GM21381 (cell line): ENCODE data around the gene SYDE1.
"Not testable (repeated sequence)": the region's sequence is repeated elsewhere in the genome, so short reads cannot be mapped to it uniquely, and the experiment has no call there.

ENCODE experiments used
- ATAC-seq: cut with Tn5 transposase; IDR thresholded peaks from one replicate; pipeline ENCODE4 v1.9.1; 2021; ENCODE audit warnings: mild to moderate bottlenecking, moderate library complexity; ENCODE audit not compliant: unreplicated experiment

Gene SYDE1, protein sequence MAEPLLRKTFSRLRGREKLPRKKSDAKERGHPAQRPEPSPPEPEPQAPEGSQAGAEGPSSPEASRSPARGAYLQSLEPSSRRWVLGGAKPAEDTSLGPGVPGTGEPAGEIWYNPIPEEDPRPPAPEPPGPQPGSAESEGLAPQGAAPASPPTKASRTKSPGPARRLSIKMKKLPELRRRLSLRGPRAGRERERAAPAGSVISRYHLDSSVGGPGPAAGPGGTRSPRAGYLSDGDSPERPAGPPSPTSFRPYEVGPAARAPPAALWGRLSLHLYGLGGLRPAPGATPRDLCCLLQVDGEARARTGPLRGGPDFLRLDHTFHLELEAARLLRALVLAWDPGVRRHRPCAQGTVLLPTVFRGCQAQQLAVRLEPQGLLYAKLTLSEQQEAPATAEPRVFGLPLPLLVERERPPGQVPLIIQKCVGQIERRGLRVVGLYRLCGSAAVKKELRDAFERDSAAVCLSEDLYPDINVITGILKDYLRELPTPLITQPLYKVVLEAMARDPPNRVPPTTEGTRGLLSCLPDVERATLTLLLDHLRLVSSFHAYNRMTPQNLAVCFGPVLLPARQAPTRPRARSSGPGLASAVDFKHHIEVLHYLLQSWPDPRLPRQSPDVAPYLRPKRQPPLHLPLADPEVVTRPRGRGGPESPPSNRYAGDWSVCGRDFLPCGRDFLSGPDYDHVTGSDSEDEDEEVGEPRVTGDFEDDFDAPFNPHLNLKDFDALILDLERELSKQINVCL

DNA sequence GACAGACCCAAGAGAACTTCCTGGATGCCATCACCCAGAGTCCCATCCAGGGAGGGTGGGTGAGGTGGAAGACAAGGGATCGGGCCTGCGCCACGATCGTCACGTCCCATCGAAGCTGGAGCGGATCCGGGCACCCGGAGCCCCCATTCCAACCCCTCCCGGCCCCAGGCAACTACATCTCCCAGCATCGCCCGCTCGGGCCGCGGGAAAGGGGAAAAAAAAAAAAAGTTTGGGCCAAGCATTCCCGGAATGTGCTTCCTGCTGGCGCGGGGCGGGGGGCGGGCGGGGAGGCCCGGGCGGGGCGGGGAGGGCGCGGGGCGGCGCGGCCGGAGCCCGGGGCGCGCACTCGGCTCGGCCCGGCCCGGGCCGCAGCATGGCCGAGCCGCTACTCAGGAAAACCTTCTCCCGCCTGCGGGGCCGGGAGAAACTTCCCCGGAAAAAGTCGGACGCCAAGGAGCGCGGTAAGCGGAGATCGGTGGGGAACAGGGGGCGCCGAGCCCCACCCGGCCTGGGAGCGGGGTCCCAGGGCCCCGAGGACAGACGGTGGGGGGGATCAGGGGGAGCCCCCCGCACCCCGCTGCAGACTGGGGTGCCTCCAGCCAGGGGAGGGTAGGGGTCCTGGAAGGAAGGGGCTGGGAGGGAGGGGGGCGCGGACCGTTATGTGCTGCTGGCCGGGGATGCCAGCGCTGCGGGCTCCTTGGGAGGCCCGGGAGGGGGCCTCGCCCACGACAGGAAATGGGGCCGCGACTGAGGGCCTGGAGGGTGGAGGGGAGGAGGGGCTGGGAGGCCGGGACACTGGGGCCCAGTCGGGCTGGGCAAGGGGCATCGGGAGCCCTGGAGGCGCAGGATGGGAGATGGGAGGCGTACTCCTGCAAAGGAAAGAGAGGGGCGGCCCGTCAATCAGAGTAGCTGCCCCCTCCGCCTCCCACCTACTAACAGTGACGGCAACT lies at the start of gene SYDE1:
SYDE1 (plus strand) TSS at position 341 of the 950 bp plus-strand sequence; CDS start at position 374, 33 bp downstream.
- ATAC-seq: no peak

DNA sequence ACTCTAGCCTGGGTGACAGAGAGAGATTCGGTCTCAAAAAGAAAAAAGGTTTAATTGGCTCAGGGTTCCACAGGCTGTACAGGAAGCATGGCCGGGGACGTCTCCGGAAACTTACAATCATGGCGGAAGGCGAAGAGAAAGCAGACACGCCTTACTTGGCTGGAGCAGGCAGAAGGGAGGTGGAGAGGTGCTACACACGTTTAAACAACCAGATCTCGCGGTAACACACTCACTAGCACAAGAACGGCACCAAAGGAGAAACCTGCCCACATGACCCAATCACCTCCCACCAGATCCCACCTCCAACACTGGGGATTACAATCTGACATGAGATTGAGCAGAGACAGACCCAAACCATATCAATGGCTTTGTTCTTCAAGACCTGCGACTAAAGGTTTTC lies 45.2 kb upstream of the SYDE1 start:
- ATAC-seq: no peak

DNA sequence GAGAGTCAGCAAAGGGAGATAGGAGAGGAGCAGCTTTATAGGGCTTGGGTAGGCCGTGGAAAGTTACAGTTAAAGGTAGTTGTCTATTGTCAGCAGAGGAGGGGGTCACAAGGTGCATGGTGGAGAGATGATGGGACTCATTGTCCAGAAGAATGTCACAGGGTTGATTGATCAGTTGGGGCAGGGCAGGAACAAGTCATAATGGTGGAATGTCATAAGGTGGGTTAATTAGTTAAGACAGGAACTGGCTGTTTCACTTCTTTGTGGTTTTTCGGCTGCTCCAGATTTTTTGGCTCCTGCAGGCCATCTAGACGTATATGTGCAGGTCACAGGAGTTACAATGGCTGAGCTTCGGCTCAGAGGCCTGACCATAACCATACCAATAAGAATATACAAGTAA lies 36.8 kb upstream of the SYDE1 start:
- not testable (repeated sequence) for ATAC-seq

DNA sequence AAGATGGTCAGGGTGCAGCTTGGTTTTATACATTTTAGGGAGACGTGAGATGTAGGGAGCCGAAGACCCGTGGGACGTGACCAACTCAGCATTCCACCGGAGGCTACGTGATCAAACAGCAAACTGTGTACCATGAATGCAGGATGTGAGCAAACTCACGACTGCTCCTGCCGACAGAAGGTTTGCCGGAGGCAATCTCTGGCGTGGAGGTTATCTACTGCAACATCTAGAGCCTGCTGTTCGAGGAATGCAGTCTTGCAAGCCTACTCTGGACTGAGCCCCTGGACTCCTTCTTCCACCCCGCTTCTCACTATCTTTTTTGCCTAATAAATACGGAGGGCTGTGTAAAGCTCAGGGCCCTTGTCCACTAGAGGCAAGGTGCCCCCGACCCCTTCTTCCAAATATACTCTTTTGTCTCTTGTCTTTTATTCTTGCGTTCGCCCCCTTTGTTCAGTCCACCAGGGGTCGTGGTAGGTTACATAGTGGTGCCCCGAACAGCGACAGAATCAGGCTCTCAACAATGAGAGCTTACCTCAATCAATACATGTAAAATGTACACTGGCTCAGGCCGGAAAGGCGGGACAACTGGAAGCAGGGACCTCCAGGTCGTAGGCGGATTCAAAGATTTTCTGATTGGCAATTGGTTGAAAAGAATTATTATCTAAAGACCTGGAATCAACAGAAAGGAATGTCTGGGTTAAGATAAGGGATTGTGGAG lies 34.1 kb upstream of the SYDE1 start:
- ATAC-seq: no peak

DNA sequence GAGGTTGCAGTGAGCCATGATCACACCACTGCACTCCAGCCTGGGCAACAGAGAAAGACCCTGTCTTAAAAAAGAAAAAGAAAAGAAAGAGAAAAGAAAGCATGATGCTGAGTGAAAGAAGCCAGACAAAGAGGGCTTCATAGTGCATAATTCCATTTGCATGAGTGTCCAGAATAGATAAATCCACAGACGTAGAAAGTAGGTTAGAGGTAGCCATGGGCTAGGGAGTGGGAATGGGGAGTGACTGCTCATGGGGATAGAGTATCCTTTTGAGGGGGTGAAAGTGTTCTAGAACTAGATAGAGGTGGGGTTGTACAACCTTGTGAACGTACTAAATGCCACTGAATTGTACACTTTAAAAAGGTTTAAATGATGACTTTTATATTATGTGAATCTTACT lies 32.8 kb upstream of the SYDE1 start:
- ATAC-seq: no peak

DNA sequence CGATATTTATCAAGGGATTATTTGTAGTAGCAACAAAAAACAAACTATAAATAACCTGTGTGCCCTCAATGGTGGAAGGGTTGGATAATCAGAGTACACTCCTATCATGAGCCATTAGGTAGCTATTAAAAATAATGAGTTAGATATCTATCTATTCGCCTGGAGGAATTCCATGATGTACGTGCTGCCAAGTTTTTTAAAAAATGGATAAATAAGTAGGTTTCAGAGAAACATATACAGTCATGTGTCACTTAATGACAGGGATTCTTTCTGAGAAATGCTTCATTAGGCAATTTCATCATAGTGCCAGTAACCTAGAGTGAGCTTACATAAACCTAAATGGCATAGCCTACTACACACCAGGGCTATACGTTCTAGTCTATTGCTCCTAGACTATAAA lies 31.4 kb upstream of the SYDE1 start:
- ATAC-seq: no peak

DNA sequence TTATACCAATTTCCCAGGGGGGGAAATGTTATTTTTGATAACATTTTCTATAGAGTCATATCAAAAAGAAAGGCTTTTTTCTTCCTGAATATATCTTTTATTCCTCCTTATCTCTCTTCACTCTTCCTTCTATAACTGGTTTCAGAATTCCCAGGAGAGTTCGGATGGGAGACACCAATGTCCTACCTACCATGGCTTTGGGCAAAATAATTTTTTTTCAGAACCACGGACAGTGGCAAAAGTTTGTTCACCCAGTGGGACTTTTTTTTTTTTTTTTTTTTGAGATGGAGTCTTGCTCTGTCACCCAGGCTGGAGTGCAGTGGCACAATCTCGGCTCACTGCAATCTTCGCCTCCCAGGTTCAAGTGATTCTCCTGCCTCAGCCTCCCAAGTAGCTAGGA lies 27.2 kb upstream of the SYDE1 start:
- not testable (repeated sequence) for ATAC-seq

DNA sequence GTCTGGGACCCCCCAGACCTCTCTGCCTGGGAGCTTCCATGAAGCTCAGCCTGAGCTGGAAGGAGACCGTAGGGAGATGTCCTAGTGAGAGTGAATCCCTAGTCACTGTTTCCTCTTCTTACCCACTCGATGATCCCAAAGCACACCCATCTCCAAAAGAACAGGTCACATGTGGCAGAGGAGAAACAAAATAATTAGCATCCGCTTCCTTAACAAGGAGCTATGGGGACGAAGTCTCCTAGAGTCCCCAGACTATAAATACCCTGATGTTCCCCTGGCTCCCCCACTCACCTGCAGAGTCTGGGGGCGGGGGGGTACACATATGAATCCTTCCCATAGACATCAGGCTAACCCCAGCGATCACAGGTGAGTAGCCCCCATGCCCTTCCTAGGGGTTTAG lies 25.3 kb upstream of the SYDE1 start, which contains the start of gene OR1I1:
OR1I1 (plus strand) TSS at position 301 of the 400 bp plus-strand sequence. CDS start 4,855 bp downstream, outside the sequence.
- no peak for ATAC-seq

DNA sequence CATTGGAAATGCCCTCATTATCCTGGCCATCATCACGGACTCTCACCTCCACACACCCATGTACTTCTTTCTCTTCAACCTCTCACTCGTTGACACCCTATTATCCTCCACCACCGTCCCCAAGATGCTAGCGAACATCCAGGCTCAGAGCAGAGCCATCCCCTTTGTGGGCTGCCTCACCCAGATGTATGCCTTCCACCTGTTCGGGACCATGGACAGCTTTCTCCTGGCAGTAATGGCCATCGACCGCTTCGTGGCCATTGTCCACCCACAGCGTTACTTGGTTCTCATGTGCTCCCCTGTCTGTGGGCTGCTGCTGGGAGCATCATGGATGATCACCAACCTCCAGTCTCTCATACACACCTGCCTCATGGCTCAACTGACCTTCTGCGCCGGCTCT lies 20.0 kb upstream of the SYDE1 start:
- no peak for ATAC-seq

DNA sequence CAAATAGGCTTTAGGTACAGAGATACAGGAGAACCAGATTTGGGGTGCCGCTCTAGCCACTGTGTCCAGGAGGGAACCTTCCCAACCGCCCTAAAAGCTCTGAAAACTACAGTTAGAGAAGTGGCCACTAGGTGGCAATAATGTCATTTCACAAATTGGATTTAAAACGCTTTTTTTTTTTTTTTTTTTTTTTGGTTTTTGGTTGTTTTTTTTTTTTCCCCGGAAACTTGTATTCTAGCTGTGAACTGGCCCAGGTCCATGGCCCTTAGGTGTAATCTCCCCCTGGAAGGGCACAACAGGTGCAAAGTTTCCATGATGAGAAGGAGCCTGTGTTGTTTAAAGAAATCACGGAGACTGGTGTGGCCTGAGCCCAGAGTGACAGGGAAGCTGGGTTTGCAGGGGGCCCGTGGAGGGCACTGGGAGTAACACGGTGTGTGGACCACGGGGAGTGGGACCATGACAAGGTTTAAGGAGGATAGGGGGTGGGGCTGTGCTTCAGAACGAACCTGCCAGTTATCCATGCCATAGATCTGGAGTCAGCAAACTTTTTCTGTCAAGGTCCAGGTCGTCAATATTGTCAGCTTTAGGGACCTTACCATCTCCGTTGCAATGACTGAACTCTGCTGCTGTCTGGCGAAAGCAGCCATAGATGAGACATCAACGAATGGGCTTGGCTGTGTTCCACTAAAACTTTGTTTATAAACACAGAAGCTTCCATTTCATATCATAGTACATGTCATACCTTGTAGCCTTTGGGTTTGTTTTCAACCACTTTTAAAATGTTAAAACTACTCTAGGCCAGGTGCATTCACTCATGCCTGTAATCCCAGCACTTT lies 15.1 kb upstream of the SYDE1 start:
- no peak for ATAC-seq

DNA sequence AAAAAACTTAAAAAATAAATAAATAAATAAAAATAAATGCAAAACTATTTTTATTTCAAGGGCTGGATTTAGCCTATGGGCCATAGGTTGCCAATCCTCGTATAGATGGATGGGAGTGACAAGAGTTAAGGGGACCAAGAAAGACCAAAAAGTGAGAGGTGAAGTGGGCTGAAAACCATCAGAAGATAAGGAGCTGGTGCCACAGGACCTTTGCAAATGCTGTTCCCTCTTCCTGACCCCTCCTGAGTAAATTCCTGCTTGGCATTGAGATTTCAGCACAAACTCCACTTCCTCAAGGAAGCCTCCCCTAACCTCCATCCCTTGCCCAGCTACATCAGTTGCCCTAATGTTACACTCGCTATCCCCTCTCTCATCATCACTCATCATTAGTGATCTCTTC lies 14.2 kb upstream of the SYDE1 start:
- ATAC-seq: no peak

DNA sequence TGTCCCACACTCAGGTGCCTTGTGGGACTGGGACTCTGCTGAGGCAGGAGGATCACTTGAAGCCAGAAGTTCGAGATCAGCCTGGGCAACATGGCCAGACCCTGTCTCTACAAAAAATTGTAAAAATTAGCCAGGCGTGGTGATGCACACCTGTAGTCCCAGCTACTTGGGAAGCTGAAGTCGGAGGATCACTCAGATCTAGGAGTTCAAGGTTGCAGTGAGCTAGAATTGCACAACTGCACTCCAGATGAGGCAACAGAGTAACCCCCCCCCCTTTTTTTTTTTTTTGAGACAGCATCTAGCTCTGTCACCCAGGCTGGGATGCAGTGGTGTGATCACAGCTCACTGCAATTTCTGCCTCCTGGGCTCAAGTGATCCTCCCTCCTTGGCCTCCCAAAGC lies 11.0 kb upstream of the SYDE1 start:
- no peak for ATAC-seq

DNA sequence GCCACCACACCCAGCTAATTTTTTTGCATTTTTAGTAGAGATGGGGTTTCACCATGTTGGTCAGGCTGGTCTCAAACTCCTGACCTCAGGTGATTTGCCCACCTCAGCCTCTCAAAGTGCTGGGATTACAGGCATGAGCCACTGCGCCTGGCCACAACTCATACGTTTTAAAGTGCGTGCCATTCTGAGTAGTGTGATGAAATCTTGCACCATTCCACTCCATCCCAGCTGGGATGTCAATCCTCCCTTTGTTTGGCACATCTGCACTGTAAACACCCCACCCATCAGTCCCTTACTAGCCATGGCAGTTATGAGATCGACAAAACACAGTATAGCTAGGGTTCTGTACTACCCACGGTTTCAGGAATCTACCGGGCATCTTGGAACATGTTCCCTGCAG lies 9.2 kb upstream of the SYDE1 start:
- ATAC-seq: not testable (repeated sequence)

DNA sequence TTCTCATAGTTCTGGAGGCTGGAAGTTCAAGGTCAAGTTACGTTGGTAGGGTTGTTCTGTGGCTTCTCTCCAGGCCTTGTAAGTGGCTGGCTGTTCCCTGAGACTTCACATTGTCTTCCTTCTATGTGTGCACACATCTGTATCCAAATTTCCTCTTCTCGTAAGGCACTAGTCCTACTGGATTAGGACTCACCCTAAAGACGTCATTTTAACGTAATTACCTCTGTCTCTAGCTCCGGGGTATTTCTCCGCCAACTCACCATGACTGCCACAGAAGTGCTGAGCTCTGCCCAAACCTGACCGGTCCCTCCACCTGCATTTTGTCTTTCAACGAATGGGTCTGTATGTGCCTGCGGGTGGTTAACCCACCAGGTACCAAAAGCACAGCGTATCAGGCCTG lies 8.7 kb upstream of the SYDE1 start:
- no peak for ATAC-seq

DNA sequence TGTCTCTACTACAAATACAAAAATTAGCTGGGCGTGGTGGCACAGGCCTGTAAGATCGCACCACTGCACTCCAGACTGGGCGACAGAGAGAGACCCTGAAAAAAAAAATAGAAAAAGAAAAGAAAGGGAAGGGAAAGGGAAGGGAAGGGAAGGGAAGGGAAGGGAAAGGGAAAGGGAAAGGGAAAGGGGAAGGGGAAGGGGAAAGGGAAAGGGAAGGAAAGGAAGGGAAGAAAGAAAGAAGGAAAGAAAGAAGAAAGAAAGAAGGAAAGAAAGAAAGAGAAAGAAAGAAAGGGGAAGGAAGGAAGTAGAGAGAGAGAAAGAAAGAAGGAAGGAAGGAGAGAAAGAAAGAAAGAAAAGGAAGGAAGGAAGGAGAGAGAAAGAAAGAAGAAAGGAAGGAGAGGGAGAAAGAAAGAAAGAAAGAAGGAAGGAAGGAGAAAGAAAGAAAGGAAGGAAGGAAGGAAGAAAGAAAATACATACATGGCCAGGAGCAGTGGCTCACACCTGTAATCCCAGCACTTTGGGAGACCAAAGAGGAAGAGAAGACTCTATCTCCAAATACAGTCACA lies 8.1 kb upstream of the SYDE1 start:
- no peak for ATAC-seq

DNA sequence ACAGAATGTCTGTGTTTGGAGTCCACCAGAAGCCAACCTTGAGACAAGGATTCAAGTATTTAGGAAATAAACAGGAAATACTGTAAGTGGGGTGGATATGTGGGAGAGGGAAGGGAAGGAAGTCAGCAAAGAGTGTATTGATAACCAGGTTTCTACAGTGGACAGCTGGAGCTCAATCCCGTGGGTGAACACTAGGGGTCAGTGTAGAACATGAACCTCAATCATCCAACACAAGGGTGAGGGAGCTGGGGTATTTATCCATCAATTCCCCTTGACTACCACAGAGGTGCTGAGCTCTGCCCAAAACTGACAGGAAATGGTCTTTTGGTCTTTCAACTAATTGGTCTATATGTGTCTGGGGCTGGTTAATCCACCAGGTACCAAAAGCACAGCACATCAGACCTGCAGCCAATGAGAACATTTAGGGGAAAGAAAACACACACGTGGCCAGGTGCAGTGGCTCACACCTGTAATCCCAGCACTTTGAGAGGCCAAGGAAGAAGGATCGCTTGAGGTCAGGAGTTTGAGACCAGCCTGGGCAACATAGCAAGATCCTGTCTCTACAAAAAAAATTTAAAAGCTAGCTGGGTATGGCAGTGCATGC lies 5.6 kb upstream of the SYDE1 start:
- no peak for ATAC-seq

DNA sequence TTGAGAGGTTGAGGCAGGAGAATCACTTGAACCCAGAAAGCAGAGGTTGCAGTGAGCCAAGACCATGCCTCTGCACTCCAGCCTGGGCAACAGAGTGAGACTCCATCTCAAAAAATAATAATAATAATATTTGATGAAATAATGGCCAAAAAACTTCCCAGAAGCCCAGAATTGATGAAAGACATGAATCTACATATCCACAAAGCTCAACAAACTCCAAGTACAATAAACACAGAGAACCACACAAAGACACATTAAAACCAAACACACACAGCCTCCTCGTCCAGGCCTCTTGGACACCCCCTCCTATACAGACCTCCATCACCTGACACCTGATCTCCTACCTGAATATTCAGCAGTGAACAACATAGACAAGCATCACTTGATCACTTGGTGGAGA lies 3.2 kb upstream of the SYDE1 start:
- no peak for ATAC-seq

DNA sequence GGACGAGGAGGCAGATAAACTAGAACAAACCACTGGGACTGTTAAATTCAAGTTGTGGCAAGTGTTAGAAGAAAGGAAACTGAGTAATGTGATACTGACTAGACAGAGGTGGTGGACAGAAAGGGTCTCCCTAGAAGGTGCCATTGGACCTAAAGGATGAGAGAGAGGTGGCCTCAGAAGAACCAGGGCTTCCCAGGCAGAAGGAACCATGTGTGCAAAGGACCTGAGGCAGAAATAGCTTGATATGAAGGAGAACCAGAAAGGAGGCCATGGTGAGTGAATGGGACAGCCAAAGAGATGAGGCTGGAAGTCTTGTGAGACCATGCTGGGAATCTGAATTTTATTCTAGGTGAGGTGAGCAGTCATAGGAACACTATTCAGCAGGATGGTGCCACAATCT lies 2.8 kb upstream of the SYDE1 start:
- no peak for ATAC-seq

DNA sequence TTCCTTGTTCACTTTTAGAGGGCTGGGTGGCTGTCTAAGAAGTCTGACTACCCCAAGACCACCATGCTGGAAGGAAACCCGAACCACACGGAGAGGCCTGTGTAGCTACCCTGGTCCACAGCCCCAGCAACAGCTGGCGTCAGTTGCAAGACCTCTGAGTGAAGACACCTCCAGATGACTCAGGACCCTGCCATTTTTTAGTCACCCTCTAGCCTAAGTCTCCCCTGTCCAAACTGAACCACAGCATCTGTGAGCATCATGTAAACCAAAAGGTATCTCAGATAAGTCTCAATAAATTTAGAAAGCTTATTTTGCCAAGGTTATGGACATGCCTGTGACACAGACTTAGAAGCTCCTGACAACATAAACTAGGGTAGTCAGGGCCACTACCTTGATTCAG lies 2.2 kb upstream of the SYDE1 start:
- no peak for ATAC-seq
